Measurements from ENCODE around the gene OR2T10.
"Not testable (repeated sequence)": the region's sequence is repeated elsewhere in the genome, so short reads cannot be mapped to it uniquely, and the experiment has no call there.

GRCh38 chr1:248645178-248645577 lies 47.7 kb upstream of the OR2T10 start, which contains the start of gene OR2T35:
- not testable (repeated sequence) for TF ChIP-seq CTCF (IDR thresholded peaks at IDR 0.05; ENCODE audit: low read depth, low read length); EZH2phosphoT487 (IDR thresholded peaks at IDR 0.05; ENCODE audit: low read depth)

All from OCI-LY3 (cell line).